AG09319 (cell line): ENCODE results near the gene ATP6V0D1.

Experiments
- DNase-seq: peaks from one replicate; pipeline ENCODE4 v3.0.0-alpha.2; 2010; ENCODE audit warnings: low read depth; ENCODE audit errors: extremely low read depth
- TF ChIP-seq, protein P1 (sequence below): IDR thresholded peaks from 2 replicates; pipeline ENCODE4 v1.5.1; 2011; ENCODE audit warnings: low read depth, mild to moderate bottlenecking, inconsistent platforms, low read length, moderate library complexity

Gene ATP6V0D1

GRCh38 chr16:67429799-67430503 lies 51.0 kb downstream of the ATP6V0D1 start:
- no peak for DNase-seq
- TF ChIP-seq, protein P1, sequence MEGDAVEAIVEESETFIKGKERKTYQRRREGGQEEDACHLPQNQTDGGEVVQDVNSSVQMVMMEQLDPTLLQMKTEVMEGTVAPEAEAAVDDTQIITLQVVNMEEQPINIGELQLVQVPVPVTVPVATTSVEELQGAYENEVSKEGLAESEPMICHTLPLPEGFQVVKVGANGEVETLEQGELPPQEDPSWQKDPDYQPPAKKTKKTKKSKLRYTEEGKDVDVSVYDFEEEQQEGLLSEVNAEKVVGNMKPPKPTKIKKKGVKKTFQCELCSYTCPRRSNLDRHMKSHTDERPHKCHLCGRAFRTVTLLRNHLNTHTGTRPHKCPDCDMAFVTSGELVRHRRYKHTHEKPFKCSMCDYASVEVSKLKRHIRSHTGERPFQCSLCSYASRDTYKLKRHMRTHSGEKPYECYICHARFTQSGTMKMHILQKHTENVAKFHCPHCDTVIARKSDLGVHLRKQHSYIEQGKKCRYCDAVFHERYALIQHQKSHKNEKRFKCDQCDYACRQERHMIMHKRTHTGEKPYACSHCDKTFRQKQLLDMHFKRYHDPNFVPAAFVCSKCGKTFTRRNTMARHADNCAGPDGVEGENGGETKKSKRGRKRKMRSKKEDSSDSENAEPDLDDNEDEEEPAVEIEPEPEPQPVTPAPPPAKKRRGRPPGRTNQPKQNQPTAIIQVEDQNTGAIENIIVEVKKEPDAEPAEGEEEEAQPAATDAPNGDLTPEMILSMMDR, result no peak

GRCh38 chr16:67429053-67429798 lies 51.7 kb downstream of the ATP6V0D1 start:
- TF ChIP-seq, protein P1, result no peak
- DNase-seq, result no peak

DNA sequence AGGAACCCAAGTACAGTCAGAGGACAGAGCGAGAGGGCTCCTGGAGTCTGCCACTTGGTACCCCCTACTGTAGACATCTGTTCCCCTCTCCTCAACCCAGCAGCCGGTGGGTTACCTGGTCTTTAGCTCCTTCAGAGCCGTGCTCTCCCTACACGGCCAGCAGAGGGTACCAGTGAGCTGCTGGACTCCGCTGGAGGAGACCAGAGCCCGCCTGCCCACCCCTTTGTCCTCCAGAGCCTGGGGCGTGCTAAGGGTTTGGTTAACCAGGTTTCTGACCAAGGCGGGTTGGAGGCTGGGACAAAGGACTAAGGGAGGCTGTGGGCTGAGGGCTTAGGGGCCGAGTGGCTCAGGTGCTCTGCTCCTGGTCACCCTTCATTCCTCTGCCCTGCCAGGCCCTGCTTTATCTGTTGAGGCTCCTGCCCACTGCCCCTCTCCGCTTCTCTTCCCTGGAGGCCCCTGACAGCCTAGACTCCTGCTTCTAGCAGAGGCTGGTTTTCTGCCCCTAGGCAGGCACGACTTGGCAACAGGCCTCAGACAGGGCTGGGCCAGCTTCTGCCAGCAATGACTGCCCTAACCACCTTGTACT lies 52.7 kb downstream of the ATP6V0D1 start:
- DNase-seq, result no peak
- TF ChIP-seq, protein P1, result peak; percentile 93

- TF ChIP-seq, protein P1, result no peak
- DNase-seq, result no peak
Observed at GRCh38 chr16:67426950-67427349, 54.0 kb downstream of the ATP6V0D1 start.

DNA sequence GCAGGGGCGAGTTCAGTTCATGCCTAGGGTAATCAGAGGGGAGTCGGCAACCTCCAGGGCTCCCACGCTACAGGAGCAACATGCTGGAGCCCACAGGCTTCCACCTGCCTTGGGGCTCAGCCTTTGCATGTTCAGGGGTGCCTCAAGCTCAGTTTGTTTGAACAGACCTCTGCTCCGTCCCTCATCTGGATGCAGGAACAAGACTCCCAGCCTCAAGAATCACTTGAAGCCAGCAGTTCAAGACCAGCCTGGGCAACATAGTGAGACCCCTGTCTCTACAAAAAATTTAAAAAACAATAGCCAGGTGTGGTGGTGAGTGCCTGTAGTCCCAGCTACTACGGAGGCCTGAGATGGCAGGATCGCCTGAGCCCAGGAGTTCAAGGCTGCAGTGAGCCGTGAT lies 54.9 kb downstream of the ATP6V0D1 start:
- DNase-seq, result no peak
- TF ChIP-seq, protein P1, result no peak

- TF ChIP-seq, protein P1, result no peak
- no peak for DNase-seq
Observed at GRCh38 chr16:67425580-67425979, 55.4 kb downstream of the ATP6V0D1 start.

DNA sequence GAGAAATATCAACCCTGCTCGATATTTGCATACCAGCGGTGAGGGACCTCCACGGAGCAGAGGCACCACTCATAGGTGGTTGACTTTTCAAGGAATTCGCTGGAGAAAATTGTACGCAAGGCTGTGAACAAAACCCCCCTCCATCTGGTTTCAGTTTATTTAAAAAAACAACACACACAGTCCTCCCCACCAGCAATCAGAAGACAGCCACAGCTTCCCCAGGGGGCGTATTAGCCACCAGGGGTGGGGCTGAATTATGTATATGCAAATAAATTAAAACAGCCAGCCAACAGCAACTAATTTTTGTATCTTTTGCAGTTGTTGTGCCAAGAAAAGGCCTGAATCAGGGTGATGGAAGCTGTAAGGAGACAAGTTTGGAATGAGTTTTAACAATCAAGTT lies 55.9 kb downstream of the ATP6V0D1 start:
- no peak for DNase-seq
- TF ChIP-seq, protein P1, result no peak; the same call in none of the 2 replicates
